ENCODE measurements around the gene OR52A1. TPM values are rescaled to one million over a fixed set of nuclear protein-coding genes. Genes with fewer than 3 reads are reported as not detected.

OR52A1 gene
- total and polyA plus RNA-seq, 2 of the 8 experiments (the other 6 are each of a cell fraction or from before 2014, with no cell fraction given), result 5.9 to 12.2 TPM

- H2BK20ac ChIP-seq (ENCODE audit: low read length), result no peak overlapping the region
- H3K18ac ChIP-seq (ENCODE audit: extremely low read depth, low read length), result no peak overlapping the region
- POLR2A ChIA-PET (ENCODE audit: partially characterized antibody), result no interaction called here
- CTCF ChIA-PET (ENCODE audit: partially characterized antibody), result interaction anchor here (0.6 to 3.4 kb wide), 18 partner anchors 12 to 497 kb away, joined by 3 to 24 read pairs (median 3); no protein-coding TSS in a partner anchor
- H3K14ac ChIP-seq (ENCODE audit: insufficient read length), result no peak overlapping the region
- H3K27me3 ChIP-seq (replicated peaks in 1 of 4; ENCODE audit: control insufficient read depth in 3 of 4, extremely low read depth in 1 of 4, insufficient read depth in 3 of 4, low read length in 3 of 4), result no peaks in the 10 kb centered on the region
- no peak overlapping the region for H3K27ac ChIP-seq (ENCODE audit: low read depth, low read length)
- FAIRE-seq (peak; percentile 86), DNase-seq (ENCODE audit: low read depth in 1 of 2, low spot score in 2 of 2) (peak; percentile 44 to 86)
- no peak overlapping the region for H2BK12ac ChIP-seq (ENCODE audit: low read depth, low read length)
- no peak overlapping the region for H4K5ac ChIP-seq (ENCODE audit: insufficient read length, low read depth, low read length)
- H3K79me1 ChIP-seq (ENCODE audit: low read depth, low read length), result no peaks in the 10 kb centered on the region
- no peak overlapping the region for H3K4me2 ChIP-seq (ENCODE audit: insufficient read depth in 1 of 2, low read depth in 2 of 2, low read length in 2 of 2)
- H4K20me1 ChIP-seq (replicated peaks in 1 of 2; ENCODE audit: control insufficient read depth in 1 of 2, insufficient read depth in 2 of 2, low read length in 2 of 2), result no peaks in the 10 kb centered on the region
- no peak overlapping the region for H3K4ac ChIP-seq (replicated peaks; ENCODE audit: insufficient read length, low read depth, low read length)
- no peak overlapping the region for H3K4me3 ChIP-seq (ENCODE audit: extremely low read depth in 1 of 4, insufficient read depth in 2 of 4, low read depth in 3 of 4, low read length in 4 of 4)
- TF ChIP-seq RAD21 (IDR thresholded peaks at IDR 0.05 in 1 of 2, conservative IDR thresholded peaks at IDR 0.05 in 1 of 2; ENCODE audit: low read depth in 2 of 2, low read length in 2 of 2) (peak; percentile 90 to 91), SIX5 (IDR thresholded peaks at IDR 0.05; ENCODE audit: low read depth, low read length) (no peak), CHD2 (IDR thresholded peaks at IDR 0.05; ENCODE audit: low read length) (no peak), KDM1A (IDR thresholded peaks at IDR 0.05; ENCODE audit: borderline replicate concordance, low read length) (no peak), BRCA1 (IDR thresholded peaks at IDR 0.05; ENCODE audit: low read depth, low read length) (no peak), CEBPB (IDR thresholded peaks at IDR 0.05; ENCODE audit: low read depth, low read length) (peak; percentile 50; the same call in 1 of the 2 replicates), RNF2 (IDR thresholded peaks at IDR 0.05; ENCODE audit: borderline replicate concordance, low read depth, low read length, missing control alignments, poor library complexity, severe bottlenecking) (no peak), YY1 (IDR thresholded peaks at IDR 0.05; ENCODE audit: low read depth, low read length) (peak; percentile 65; the same call in 1 of the 2 replicates)
- TF ChIP-seq, protein P1, sequence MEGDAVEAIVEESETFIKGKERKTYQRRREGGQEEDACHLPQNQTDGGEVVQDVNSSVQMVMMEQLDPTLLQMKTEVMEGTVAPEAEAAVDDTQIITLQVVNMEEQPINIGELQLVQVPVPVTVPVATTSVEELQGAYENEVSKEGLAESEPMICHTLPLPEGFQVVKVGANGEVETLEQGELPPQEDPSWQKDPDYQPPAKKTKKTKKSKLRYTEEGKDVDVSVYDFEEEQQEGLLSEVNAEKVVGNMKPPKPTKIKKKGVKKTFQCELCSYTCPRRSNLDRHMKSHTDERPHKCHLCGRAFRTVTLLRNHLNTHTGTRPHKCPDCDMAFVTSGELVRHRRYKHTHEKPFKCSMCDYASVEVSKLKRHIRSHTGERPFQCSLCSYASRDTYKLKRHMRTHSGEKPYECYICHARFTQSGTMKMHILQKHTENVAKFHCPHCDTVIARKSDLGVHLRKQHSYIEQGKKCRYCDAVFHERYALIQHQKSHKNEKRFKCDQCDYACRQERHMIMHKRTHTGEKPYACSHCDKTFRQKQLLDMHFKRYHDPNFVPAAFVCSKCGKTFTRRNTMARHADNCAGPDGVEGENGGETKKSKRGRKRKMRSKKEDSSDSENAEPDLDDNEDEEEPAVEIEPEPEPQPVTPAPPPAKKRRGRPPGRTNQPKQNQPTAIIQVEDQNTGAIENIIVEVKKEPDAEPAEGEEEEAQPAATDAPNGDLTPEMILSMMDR (IDR thresholded peaks at IDR 0.05; ENCODE audit: control extremely low read depth in 1 of 3, insufficient read depth in 1 of 3, low read depth in 1 of 3, low read length in 3 of 3), result peak; percentile 48 to 79 (median 77)
- H4K8ac ChIP-seq (ENCODE audit: extremely low read depth, insufficient read depth, low read length), result no peak overlapping the region
- H4K91ac ChIP-seq (replicated peaks; ENCODE audit: insufficient read length, low read length), result no peak overlapping the region
- H3K36me3 ChIP-seq (ENCODE audit: control insufficient read depth in 2 of 4, insufficient read depth in 4 of 4, low read length in 3 of 4), result no peaks in the 10 kb centered on the region
- H3K9me3 ChIP-seq (ENCODE audit: insufficient read depth in 2 of 2, low read depth in 1 of 2, low read length in 1 of 2), result no peaks in the 10 kb centered on the region
- H3K23me2 ChIP-seq (ENCODE audit: low read depth, low read length), result no peaks in the 10 kb centered on the region
- no peak overlapping the region; the same call in 1 of the 2 replicates for H2AFZ ChIP-seq (ENCODE audit: low read length)
- H3K23ac ChIP-seq (ENCODE audit: insufficient read length), result no peak overlapping the region
- no peak overlapping the region for H2AK5ac ChIP-seq (ENCODE audit: low read depth, low read length)
- no peak overlapping the region for H2BK120ac ChIP-seq (replicated peaks; ENCODE audit: low read depth, low read length)
- no peak overlapping the region for H3K56ac ChIP-seq (replicated peaks; ENCODE audit: insufficient read length, low read depth, low read length)
- H2BK15ac ChIP-seq (ENCODE audit: low read length), result no peak overlapping the region
- WGBS, 2 experiments (ENCODE audit: extremely low coverage in 1 of 2, insufficient coverage in 1 of 2, insufficient read length in 1 of 2, insufficient replicate concordance in 2 of 2, low coverage in 1 of 2, low lambda C conversion rate in 2 of 2, missing lambda C conversion rate in 1 of 2), result 14% methylated on average over 4 of the region's 4 CpGs; no CpG with 5 or more reads in 1 of the 2 experiments
- no peak overlapping the region for H2BK5ac ChIP-seq (ENCODE audit: low read depth, low read length)
- H3K9ac ChIP-seq (replicated peaks in 1 of 4; ENCODE audit: extremely low read depth in 1 of 4, low read depth in 3 of 4, low read length in 3 of 4), result no peak overlapping the region
- no peaks in the 10 kb centered on the region for H3K4me1 ChIP-seq (replicated peaks in 1 of 4; ENCODE audit: control insufficient read depth in 3 of 4, insufficient read depth in 4 of 4, low read length in 3 of 4)
- H3K79me2 ChIP-seq (ENCODE audit: control insufficient read depth in 1 of 2, insufficient read depth in 2 of 2, low read length in 2 of 2), result no peaks in the 10 kb centered on the region
Measured at GRCh38 chr11:5123802-5124521, 30.6 kb downstream of the OR52A1 start.
